Effector memory CD8-positive, alpha-beta T cell (primary cell): ENCODE data around the gene FBXO27.

Experiments
- ATAC-seq: fragments of 150-1000 bp; cut with Tn5 transposase; replicated peaks from 2 replicates; pipeline ENCODE4 v1.10.0; 2021; ENCODE audit warnings: mild to moderate bottlenecking, moderate library complexity
- DNase-seq, 3 experiments: peaks; one replicate each; pipeline ENCODE4 v3.0.0; 2021
- H3K27ac Mint-ChIP-seq, 2 donors: one replicate each; pipeline ENCODE4 v1.8.0; 2022; ENCODE audit warnings: mild to moderate bottlenecking in 2 of 2, mixed read lengths in 2 of 2, moderate library complexity in 2 of 2
- H3K27me3 Mint-ChIP-seq, 2 donors: one replicate each; pipeline ENCODE4 v1.8.0; 2022; ENCODE audit warnings: mixed read lengths in 2 of 2
- H3K36me3 Mint-ChIP-seq: one replicate; pipeline ENCODE4 v1.8.0; 2022; ENCODE audit warnings: mild to moderate bottlenecking, moderate library complexity, mixed read lengths; ENCODE audit not compliant: insufficient read depth
- H3K4me1 Mint-ChIP-seq, 2 donors: one replicate each; pipeline ENCODE4 v1.8.0; 2022; ENCODE audit warnings: low read depth in 2 of 2, mixed read lengths in 2 of 2
- H3K4me3 Mint-ChIP-seq, 2 donors: one replicate each; pipeline ENCODE4 v1.8.0; 2022; ENCODE audit warnings: mild to moderate bottlenecking in 2 of 2, mixed read lengths in 2 of 2, moderate library complexity in 2 of 2
- H3K9me3 Mint-ChIP-seq, 2 donors: one replicate each; pipeline ENCODE4 v1.8.0; 2022; ENCODE audit warnings: mixed read lengths in 2 of 2

The FBXO27 gene

GRCh38 chr19:38974624-38975213 lies 57.6 kb downstream of the FBXO27 start:
- H3K27ac Mint-ChIP-seq: peak overlapping the region in 1 of 2 donors; percentile 29
- H3K4me1 Mint-ChIP-seq: peaks cover 5 to 14% of the 10 kb centered on the region in 2 donors
- H3K9me3 Mint-ChIP-seq: no peaks in the 10 kb centered on the region
- H3K36me3 Mint-ChIP-seq: no peaks in the 10 kb centered on the region
- H3K4me3 Mint-ChIP-seq: peak overlapping the region; percentile 66 to 78
- DNase-seq: no peak
- peaks cover 21 to 38% of the 10 kb centered on the region in 2 donors for H3K27me3 Mint-ChIP-seq
- ATAC-seq: no peak
